Upper lobe of left lung (tissue), 4 donors: Measurements from ENCODE around the gene SFTA2.

Source experiments
- CTCF ChIP-seq, 6 experiments: fragments of 450-650 bp in 4 of 6; fragments of 200-600 bp in 2 of 6; sonication (generic) in 2 of 6; IDR thresholded peaks; one replicate each; pipeline ENCODE4 v1.5.1; 2016 to 2019; ENCODE audit warnings: antibody characterized with exemption in 6 of 6
- POLR2A ChIP-seq, 4 donors: fragments of 450-650 bp; IDR thresholded peaks; one replicate each; pipeline ENCODE4 v1.5.1; 2016 to 2017; ENCODE audit warnings: antibody characterized with exemption in 4 of 4, mild to moderate bottlenecking in 2 of 4

- no peak for TF ChIP-seq CTCF (IDR thresholded peaks at IDR 0.05)
- TF ChIP-seq POLR2A (IDR thresholded peaks at IDR 0.05) = no peak
Measured at GRCh38 chr6:30912746-30913520, 19.0 kb downstream of the SFTA2 start.
